ENCODE measurements around the gene ST6GALNAC3. TPM values are rescaled to one million over a fixed set of nuclear protein-coding genes. Genes with fewer than 3 reads are reported as not detected.
"Not testable (repeated sequence)": the region's sequence is repeated elsewhere in the genome, so short reads cannot be mapped to it uniquely, and the experiment has no call there.

The ST6GALNAC3 gene
- total RNA-seq, 4 donors from 2014 or later, result 1.00 to 5.7 (median 1.9) TPM; not detected in 1

- in situ Hi-C loops (cut with MboI; ENCODE audit: low pct_ligation_motif_present in 1 of 4, low pct_unique_long_range_greater_than_20kb in 1 of 4, low sequenced_read_pairs in 3 of 4), result no loop called here
- whole genome bisulfite sequencing, 2 donors (ENCODE audit: low coverage in 1 of 2), result 32% methylated on average over 1 of the region's 1 CpG; no CpG with 5 or more reads in 1 of the 2 donors
- DNase-seq, result no peak
- no peak for TF ChIP-seq POLR2A (IDR thresholded peaks at IDR 0.05)
- no peak for TF ChIP-seq EP300 (IDR thresholded peaks at IDR 0.05; ENCODE audit: low read depth)
- no peak for TF ChIP-seq CTCF (IDR thresholded peaks at IDR 0.05)
- no peak for TF ChIP-seq POLR2AphosphoS5 (IDR thresholded peaks at IDR 0.05)
- H3K27ac ChIP-seq, result no peak overlapping the region
- H3K36me3 ChIP-seq, result no peaks in the 10 kb centered on the region
- intact Hi-C loops (cut with DNase I; ENCODE audit: low total_unique reads), result no loop called here
- H3K4me1 ChIP-seq, result no peaks in the 10 kb centered on the region
- no peaks in the 10 kb centered on the region for H3K27me3 ChIP-seq
- peaks cover 9 to 10% of the 10 kb centered on the region in 2 donors for H3K9me3 ChIP-seq
- no peak overlapping the region for H3K4me3 ChIP-seq
Measured at GRCh38 chr1:76240316-76240715, 165.8 kb downstream of the ST6GALNAC3 start.

GRCh38 chr1:76242587-76242986, 168.0 kb downstream of the ST6GALNAC3 start:
- 69 to 88% methylated on average over 1 of the region's 1 CpG for WGBS, 2 donors (ENCODE audit: low coverage in 1 of 2)
- intact Hi-C loops (cut with DNase I; ENCODE audit: low total_unique reads); DNase-seq; H3K4me3 ChIP-seq; H3K36me3 ChIP-seq; H3K27ac ChIP-seq; H3K27me3 ChIP-seq; H3K4me1 ChIP-seq; in situ Hi-C loops (cut with MboI; ENCODE audit: low pct_ligation_motif_present in 1 of 4, low pct_unique_long_range_greater_than_20kb in 1 of 4, low sequenced_read_pairs in 3 of 4): not testable (repeated sequence)
- peaks cover 9 to 10% of the 10 kb centered on the region in 2 donors for H3K9me3 ChIP-seq

GRCh38 chr1:76247261-76247852, 172.8 kb downstream of the ST6GALNAC3 start:
- H3K9me3 ChIP-seq, result peaks cover 9 to 10% of the 10 kb centered on the region in 2 donors
- 76% methylated on average over 5 of the region's 5 CpGs; no CpG with 5 or more reads in 1 of the 2 donors for WGBS, 2 donors (ENCODE audit: low coverage in 1 of 2)
- no peak for TF ChIP-seq POLR2A (IDR thresholded peaks at IDR 0.05)
- TF ChIP-seq CTCF (IDR thresholded peaks at IDR 0.05), result no peak
- no peak for TF ChIP-seq EP300 (IDR thresholded peaks at IDR 0.05; ENCODE audit: low read depth)
- TF ChIP-seq POLR2AphosphoS5 (IDR thresholded peaks at IDR 0.05), result no peak

GRCh38 chr1:76250271-76250670, 175.7 kb downstream of the ST6GALNAC3 start:
- Histone ChIP-seq H3K4me1 (no peaks in the 10 kb centered on the region), H3K27ac (no peak overlapping the region), H3K9me3 (no peaks in the 10 kb centered on the region), H3K27me3 (no peaks in the 10 kb centered on the region), H3K36me3 (no peaks in the 10 kb centered on the region), H3K4me3 (no peak overlapping the region)
- WGBS, 2 donors (ENCODE audit: low coverage in 1 of 2), result 66 to 71% methylated on average over 1 to 2 of the region's 2 CpGs
- TF ChIP-seq EP300 (IDR thresholded peaks at IDR 0.05; ENCODE audit: low read depth), result no peak
- no peak for DNase-seq
- in situ Hi-C loops (cut with MboI; ENCODE audit: low pct_ligation_motif_present in 1 of 4, low pct_unique_long_range_greater_than_20kb in 1 of 4, low sequenced_read_pairs in 3 of 4), result no loop called here
- intact Hi-C loops (cut with DNase I; ENCODE audit: low total_unique reads), result no loop called here

More at GRCh38 chr1:76247261-76247852, 172.8 kb downstream of the ST6GALNAC3 start:
- intact Hi-C loops (cut with DNase I; ENCODE audit: low total_unique reads) (no loop called here), in situ Hi-C loops (cut with MboI; ENCODE audit: low pct_ligation_motif_present in 1 of 4, low pct_unique_long_range_greater_than_20kb in 1 of 4, low sequenced_read_pairs in 3 of 4) (no loop called here)
- Histone ChIP-seq H3K36me3 (no peaks in the 10 kb centered on the region), H3K27me3 (no peaks in the 10 kb centered on the region), H3K4me3 (no peak overlapping the region), H3K4me1 (no peaks in the 10 kb centered on the region), H3K27ac (no peak overlapping the region)
- no peak for DNase-seq

- in situ Hi-C loops (cut with MboI; ENCODE audit: low pct_ligation_motif_present in 1 of 4, low pct_unique_long_range_greater_than_20kb in 1 of 4, low sequenced_read_pairs in 3 of 4), result no loop called here
- Histone ChIP-seq H3K9me3 (no peaks in the 10 kb centered on the region), H3K27me3 (no peaks in the 10 kb centered on the region), H3K4me1 (no peaks in the 10 kb centered on the region), H3K36me3 (no peaks in the 10 kb centered on the region), H3K4me3 (no peak overlapping the region), H3K27ac (no peak overlapping the region)
- no peak for DNase-seq
- intact Hi-C loops (cut with DNase I; ENCODE audit: low total_unique reads), result no loop called here
- no peak for TF ChIP-seq POLR2AphosphoS5 (IDR thresholded peaks at IDR 0.05)
- no peak for TF ChIP-seq CTCF (IDR thresholded peaks at IDR 0.05)
- TF ChIP-seq POLR2A (IDR thresholded peaks at IDR 0.05), result no peak
- TF ChIP-seq EP300 (IDR thresholded peaks at IDR 0.05; ENCODE audit: low read depth), result no peak
- WGBS, 2 donors (ENCODE audit: low coverage in 1 of 2), result 86 to 87% methylated on average over 3 of the region's 3 CpGs
Measured at GRCh38 chr1:76252431-76252830, 177.9 kb downstream of the ST6GALNAC3 start.
